Liver (tissue), 9 donors: ENCODE data around the gene LRGUK. TPM values are rescaled to one million over a fixed set of nuclear protein-coding genes. Genes with fewer than 3 reads are reported as not detected.

Source experiments
- DNase-seq: peaks from one replicate; pipeline ENCODE4 v3.0.0-alpha.2; 2017; ENCODE audit warnings: low spot score
- H3K27ac ChIP-seq, 2 donors: one replicate each; pipeline ENCODE4 v1.7.0; 2013; ENCODE audit warnings: inconsistent platforms in 2 of 2, low read length in 2 of 2, control low read depth in 1 of 2, low read depth in 1 of 2, mild to moderate bottlenecking in 1 of 2
- H3K27me3 ChIP-seq, 4 donors: one replicate each; pipeline versions ENCODE4 v1.6.1 to v1.7.0; 2013; ENCODE audit warnings: low read length in 3 of 4, inconsistent platforms in 1 of 4, mild to moderate bottlenecking in 1 of 4, moderate library complexity in 1 of 4; ENCODE audit not compliant: control insufficient read depth in 4 of 4, insufficient read depth in 4 of 4
- H3K36me3 ChIP-seq, 4 donors: one replicate each; pipeline versions ENCODE4 v1.6.1 to v1.7.0; 2013; ENCODE audit warnings: low read length in 3 of 4, mild to moderate bottlenecking in 3 of 4, low read depth in 1 of 4, moderate library complexity in 1 of 4; ENCODE audit not compliant: control insufficient read depth in 4 of 4, insufficient read depth in 3 of 4
- H3K4me1 ChIP-seq, 4 donors: one replicate each; pipeline versions ENCODE4 v1.6.1 to v1.7.0; 2013; ENCODE audit warnings: low read length in 3 of 4, mild to moderate bottlenecking in 3 of 4, moderate library complexity in 1 of 4; ENCODE audit not compliant: control insufficient read depth in 4 of 4, insufficient read depth in 4 of 4
- H3K4me3 ChIP-seq, 3 donors: one replicate each; pipeline versions ENCODE4 v1.6.1 to v1.7.0; 2013; ENCODE audit warnings: low read length in 3 of 3, control low read depth in 1 of 3, low read depth in 1 of 3, mild to moderate bottlenecking in 1 of 3
- H3K9ac ChIP-seq, 2 donors: one replicate each; pipeline ENCODE4 v1.7.0; 2013; ENCODE audit warnings: low read length in 2 of 2, mild to moderate bottlenecking in 2 of 2, moderate library complexity in 2 of 2, control low read depth in 1 of 2, low read depth in 1 of 2
- H3K9me3 ChIP-seq, 4 donors: one replicate each; pipeline versions ENCODE4 v1.6.1 to v1.7.0; 2013; ENCODE audit warnings: low read length in 3 of 4; ENCODE audit not compliant: control insufficient read depth in 4 of 4
- ATF3 ChIP-seq: IDR thresholded peaks from 2 replicates; pipeline ENCODE4 v1.6.1; 2016; ENCODE audit warnings: antibody characterized with exemption
- CTCF ChIP-seq: fragments of 150-350 bp; IDR thresholded peaks from 2 replicates; pipeline ENCODE4 v1.5.1; 2017; ENCODE audit warnings: improper control_type of control experiment, low read depth, low read length; ENCODE audit not compliant: missing input control
- EGR1 ChIP-seq, 2 donors: IDR thresholded peaks; 2 replicates each; pipeline ENCODE4 v1.6.1; 2016 to 2018; ENCODE audit warnings: antibody characterized with exemption in 2 of 2, low read depth in 2 of 2
- FOXA1 ChIP-seq: IDR thresholded peaks from 2 replicates; pipeline ENCODE4 v1.6.1; 2016; ENCODE audit warnings: antibody characterized with exemption
- FOXA2 ChIP-seq: IDR thresholded peaks from 2 replicates; pipeline ENCODE4 v1.6.1; 2016; ENCODE audit warnings: antibody characterized with exemption
- GABPA ChIP-seq, 2 donors: IDR thresholded peaks in 1 of 2; conservative IDR thresholded peaks in 1 of 2; 2 replicates each; pipeline ENCODE4 v1.6.1; 2016; ENCODE audit warnings: antibody characterized with exemption in 2 of 2, mild to moderate bottlenecking in 1 of 2, moderate library complexity in 1 of 2
- HNF4A ChIP-seq, 2 donors: conservative IDR thresholded peaks; 2 replicates each; pipeline ENCODE4 v1.6.1; 2016; ENCODE audit warnings: antibody characterized with exemption in 2 of 2, mild to moderate bottlenecking in 2 of 2
- HNF4G ChIP-seq: IDR thresholded peaks from 2 replicates; pipeline ENCODE4 v1.6.1; 2016; ENCODE audit warnings: antibody characterized with exemption
- JUND ChIP-seq, 2 donors: IDR thresholded peaks; 2 replicates each; pipeline ENCODE4 v1.6.1; 2016; ENCODE audit warnings: antibody characterized with exemption in 2 of 2
- MAX ChIP-seq: IDR thresholded peaks from 2 replicates; pipeline ENCODE4 v1.6.1; 2016; ENCODE audit warnings: antibody characterized with exemption
- NR2F2 ChIP-seq: IDR thresholded peaks from 2 replicates; pipeline ENCODE4 v1.6.1; 2016; ENCODE audit warnings: antibody characterized with exemption
- RAD21 ChIP-seq, 2 donors: IDR thresholded peaks; 2 replicates each; pipeline ENCODE4 v1.6.1; 2016; ENCODE audit warnings: antibody characterized with exemption in 2 of 2, mild to moderate bottlenecking in 2 of 2
- REST ChIP-seq: IDR thresholded peaks from 2 replicates; pipeline ENCODE4 v1.6.1; 2016; ENCODE audit warnings: antibody characterized with exemption, mild to moderate bottlenecking
- RXRA ChIP-seq, 2 donors: IDR thresholded peaks; 2 replicates each; pipeline ENCODE4 v1.6.1; 2017 to 2018; ENCODE audit warnings: antibody characterized with exemption in 2 of 2, mild to moderate bottlenecking in 1 of 2
- SP1 ChIP-seq: IDR thresholded peaks from 2 replicates; pipeline ENCODE4 v1.6.1; 2018; ENCODE audit warnings: antibody characterized with exemption, mild to moderate bottlenecking
- TAF1 ChIP-seq: conservative IDR thresholded peaks from 2 replicates; pipeline ENCODE4 v1.6.1; 2016; ENCODE audit warnings: antibody characterized with exemption, mild to moderate bottlenecking
- YY1 ChIP-seq: IDR thresholded peaks from 2 replicates; pipeline ENCODE4 v1.6.1; 2016; ENCODE audit warnings: antibody characterized with exemption, mild to moderate bottlenecking
- ZBTB33 ChIP-seq: IDR thresholded peaks from 2 replicates; pipeline ENCODE4 v1.6.1; 2016; ENCODE audit warnings: antibody characterized with exemption
- WGBS: extraction: QIAGEN DNeasy Blood & Tissue Kit; methylation state at CpG from one replicate; pipeline ENCODE4 v1.1.7; 2013; 5-methylcytosine and 5-hydroxymethylcytosine counted together
- polyA plus RNA-seq, 2 donors: library from polyadenylated mRNA; stranded (reverse) in 1 of 2; unstranded in 1 of 2; fragments of 200-250 nt in 1 of 2; fragments of >200 nt in 1 of 2; fragmentation: Nextera tagmentation in 1 of 2; extraction: Ambion mirVana in 1 of 2; gene quantifications; one replicate each; pipeline versions ENCODE4 v1.2.1 to v1.2.3, GENCODE V29; 2013 to 2015
- total RNA-seq, 2 donors: library from RNA; depleted of rRNA; stranded (reverse); fragments of >200 nt; gene quantifications; one replicate each; pipeline ENCODE4 v1.2.3, GENCODE V29; 2014
- donor health status: healthy.
- donor health status: healthy.
- donor health status: healthy.
- donor health status: healthy.
- donor health status: healthy.

Gene LRGUK
- total and polyA plus RNA-seq, 4 donors = 0.03 to 0.50 (median 0.12) TPM

- no peak for TF ChIP-seq CTCF
- TF ChIP-seq TAF1 = no peak
- no peak for TF ChIP-seq SP1
Observed at GRCh38 chr7:134284952-134285351, 157.8 kb downstream of the LRGUK start (continued).

- no peak overlapping the region for H3K9ac ChIP-seq
- WGBS = 92% methylated on average over 12 of the region's 12 CpGs
- DNase-seq = no peak
- H3K9me3 ChIP-seq = no peaks in the 10 kb centered on the region
- peaks cover 0 to 6% (median 2%) of the 10 kb centered on the region in 4 donors for H3K36me3 ChIP-seq
- H3K4me3 ChIP-seq = no peak overlapping the region
- no peak for TF ChIP-seq RXRA (IDR thresholded peaks at IDR 0.05)
- no peak for TF ChIP-seq JUND (IDR thresholded peaks at IDR 0.05)
- TF ChIP-seq YY1 = no peak
- no peak for TF ChIP-seq HNF4G
- TF ChIP-seq HNF4A (conservative IDR thresholded peaks at IDR 0.05) = no peak
- no peak for TF ChIP-seq TAF1
- no peak for TF ChIP-seq ATF3
- TF ChIP-seq NR2F2 = no peak
- TF ChIP-seq FOXA1 = no peak
- no peak for TF ChIP-seq EGR1 (IDR thresholded peaks at IDR 0.05; ENCODE audit: low read depth in 2 of 2)
- TF ChIP-seq MAX = no peak
- TF ChIP-seq FOXA2 = no peak
- TF ChIP-seq SP1 = no peak
- TF ChIP-seq ZBTB33 = no peak
- no peak for TF ChIP-seq REST
- TF ChIP-seq RAD21 (IDR thresholded peaks at IDR 0.05) = no peak
- no peak for TF ChIP-seq GABPA (IDR thresholded peaks at IDR 0.05 in 1 of 2, conservative IDR thresholded peaks at IDR 0.05 in 1 of 2)
- no peak for TF ChIP-seq CTCF
- peaks cover 0 to 6% (median 4%) of the 10 kb centered on the region in 4 donors for H3K4me1 ChIP-seq
- H3K27me3 ChIP-seq = no peaks in the 10 kb centered on the region
- no peak overlapping the region for H3K27ac ChIP-seq
Observed at GRCh38 chr7:134287916-134288659, 160.9 kb downstream of the LRGUK start.
